ENCODE measurements around the gene PSEN1.

DNA sequence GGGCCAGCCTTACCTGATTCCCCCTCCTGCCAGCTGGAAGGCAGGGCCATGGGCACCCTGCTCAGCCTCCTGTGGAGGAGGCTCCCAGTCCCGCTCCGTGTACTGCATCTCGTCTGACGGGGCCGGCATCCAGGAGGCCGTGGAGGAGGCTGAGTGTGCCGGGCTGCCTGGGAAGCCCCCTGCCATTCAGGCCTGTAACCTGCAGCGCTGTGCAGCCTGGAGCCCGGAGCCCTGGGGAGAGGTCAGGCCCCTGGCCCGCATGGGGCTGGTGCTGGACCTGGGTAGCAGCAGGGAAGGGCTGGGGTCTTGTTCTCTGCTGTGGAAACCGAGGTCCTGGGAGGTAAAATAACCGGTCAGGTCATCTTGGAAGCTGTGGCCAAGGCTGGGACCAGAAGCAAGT lies 117.4 kb downstream of the PSEN1 start:
- TF ChIP-seq, protein P1, sequence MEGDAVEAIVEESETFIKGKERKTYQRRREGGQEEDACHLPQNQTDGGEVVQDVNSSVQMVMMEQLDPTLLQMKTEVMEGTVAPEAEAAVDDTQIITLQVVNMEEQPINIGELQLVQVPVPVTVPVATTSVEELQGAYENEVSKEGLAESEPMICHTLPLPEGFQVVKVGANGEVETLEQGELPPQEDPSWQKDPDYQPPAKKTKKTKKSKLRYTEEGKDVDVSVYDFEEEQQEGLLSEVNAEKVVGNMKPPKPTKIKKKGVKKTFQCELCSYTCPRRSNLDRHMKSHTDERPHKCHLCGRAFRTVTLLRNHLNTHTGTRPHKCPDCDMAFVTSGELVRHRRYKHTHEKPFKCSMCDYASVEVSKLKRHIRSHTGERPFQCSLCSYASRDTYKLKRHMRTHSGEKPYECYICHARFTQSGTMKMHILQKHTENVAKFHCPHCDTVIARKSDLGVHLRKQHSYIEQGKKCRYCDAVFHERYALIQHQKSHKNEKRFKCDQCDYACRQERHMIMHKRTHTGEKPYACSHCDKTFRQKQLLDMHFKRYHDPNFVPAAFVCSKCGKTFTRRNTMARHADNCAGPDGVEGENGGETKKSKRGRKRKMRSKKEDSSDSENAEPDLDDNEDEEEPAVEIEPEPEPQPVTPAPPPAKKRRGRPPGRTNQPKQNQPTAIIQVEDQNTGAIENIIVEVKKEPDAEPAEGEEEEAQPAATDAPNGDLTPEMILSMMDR (conservative IDR thresholded peaks at IDR 0.05; ENCODE audit: low read depth in 2 of 2) = no peak
- TF ChIP-seq POLR2AphosphoS5 (IDR thresholded peaks at IDR 0.05; ENCODE audit: low read depth) (no peak), JUNB (IDR thresholded peaks at IDR 0.05; ENCODE audit: unreplicated experiment) (no peak), EZH2 (IDR thresholded peaks at IDR 0.05; ENCODE audit: low read depth, unreplicated experiment) (no peak), CREB1 (CRISPR knock-in tag; IDR thresholded peaks at IDR 0.05; ENCODE audit: low read depth) (no peak)
- TF ChIP-seq, protein P2, sequence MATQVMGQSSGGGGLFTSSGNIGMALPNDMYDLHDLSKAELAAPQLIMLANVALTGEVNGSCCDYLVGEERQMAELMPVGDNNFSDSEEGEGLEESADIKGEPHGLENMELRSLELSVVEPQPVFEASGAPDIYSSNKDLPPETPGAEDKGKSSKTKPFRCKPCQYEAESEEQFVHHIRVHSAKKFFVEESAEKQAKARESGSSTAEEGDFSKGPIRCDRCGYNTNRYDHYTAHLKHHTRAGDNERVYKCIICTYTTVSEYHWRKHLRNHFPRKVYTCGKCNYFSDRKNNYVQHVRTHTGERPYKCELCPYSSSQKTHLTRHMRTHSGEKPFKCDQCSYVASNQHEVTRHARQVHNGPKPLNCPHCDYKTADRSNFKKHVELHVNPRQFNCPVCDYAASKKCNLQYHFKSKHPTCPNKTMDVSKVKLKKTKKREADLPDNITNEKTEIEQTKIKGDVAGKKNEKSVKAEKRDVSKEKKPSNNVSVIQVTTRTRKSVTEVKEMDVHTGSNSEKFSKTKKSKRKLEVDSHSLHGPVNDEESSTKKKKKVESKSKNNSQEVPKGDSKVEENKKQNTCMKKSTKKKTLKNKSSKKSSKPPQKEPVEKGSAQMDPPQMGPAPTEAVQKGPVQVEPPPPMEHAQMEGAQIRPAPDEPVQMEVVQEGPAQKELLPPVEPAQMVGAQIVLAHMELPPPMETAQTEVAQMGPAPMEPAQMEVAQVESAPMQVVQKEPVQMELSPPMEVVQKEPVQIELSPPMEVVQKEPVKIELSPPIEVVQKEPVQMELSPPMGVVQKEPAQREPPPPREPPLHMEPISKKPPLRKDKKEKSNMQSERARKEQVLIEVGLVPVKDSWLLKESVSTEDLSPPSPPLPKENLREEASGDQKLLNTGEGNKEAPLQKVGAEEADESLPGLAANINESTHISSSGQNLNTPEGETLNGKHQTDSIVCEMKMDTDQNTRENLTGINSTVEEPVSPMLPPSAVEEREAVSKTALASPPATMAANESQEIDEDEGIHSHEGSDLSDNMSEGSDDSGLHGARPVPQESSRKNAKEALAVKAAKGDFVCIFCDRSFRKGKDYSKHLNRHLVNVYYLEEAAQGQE (IDR thresholded peaks at IDR 0.05; ENCODE audit: unreplicated experiment) = no peak
